A549 (cell line): ENCODE results near the gene SLCO1A2. TPM values are rescaled to one million over a fixed set of nuclear protein-coding genes. Genes with fewer than 3 reads are reported as not detected.
"Not testable (repeated sequence)": the region's sequence is repeated elsewhere in the genome, so short reads cannot be mapped to it uniquely, and the experiment has no call there.

Source experiments
- ATAC-seq, 2 experiments: fragments of 200-7000 bp in 1 of 2; fragments of >200 bp in 1 of 2; cut with Nextera tagmentation in 1 of 2; cut with Tn5 transposase in 1 of 2; 3 replicates each; pipeline versions ENCODE4 v1.8.0 to v1.9.1; 2018 to 2020; ENCODE audit warnings: mild to moderate bottlenecking in 1 of 2, moderate library complexity in 1 of 2
- CTCF ChIA-PET: fragments of 300-600 bp; sonication (Branson Sonifier 250); formaldehyde crosslinking; extraction: SDS; loops from one replicate; lab custom pipeline; 2021; ENCODE audit warnings: antibody characterized with exemption, inconsistent platforms; lab: Yijun Ruan, JAX
- POLR2A ChIA-PET: fragments of 350-600 bp; formaldehyde crosslinking; extraction: SDS; loops from one replicate; lab custom pipeline; 2021; ENCODE audit warnings: antibody characterized with exemption, inconsistent platforms; lab: Yijun Ruan, JAX
- DNase-seq, 2 experiments: peaks; one replicate each; pipeline versions ENCODE4 v3.0.0 to v3.0.0-alpha.2; 2011 to 2016; ENCODE audit warnings: low read depth in 1 of 2, low spot score in 1 of 2
- FAIRE-seq: peaks from 2 replicates; lab custom pipeline; 2011; peaks lifted over from hg19 to GRCh38; lab: Jason Lieb, UNC
- H3K27ac ChIP-seq, 2 experiments: fragments of >200 bp; sonication (Bioruptor Twin); formaldehyde crosslinking; 3 replicates each; pipeline ENCODE4 v1.5.1; 2016 to 2017
- H3K4me1 ChIP-seq: fragments of >200 bp; sonication (Bioruptor Twin); formaldehyde crosslinking; 3 replicates; pipeline ENCODE4 v1.6.1; 2016
- H3K4me2 ChIP-seq: fragments of >200 bp; sonication (Bioruptor Twin); formaldehyde crosslinking; 3 replicates; pipeline ENCODE4 v1.6.1; 2016
- H3K4me3 ChIP-seq: fragments of >200 bp; sonication (Bioruptor Twin); formaldehyde crosslinking; 3 replicates; pipeline ENCODE4 v1.5.1; 2016
- H3K9me3 ChIP-seq: fragments of >200 bp; sonication (Bioruptor Twin); formaldehyde crosslinking; 3 replicates; pipeline ENCODE4 v1.6.1; 2016
- CBX2 ChIP-seq: fragments of 200-600 bp; sonication (generic); IDR thresholded peaks from 2 replicates; pipeline ENCODE4 v1.6.1; 2016; ENCODE audit warnings: low read depth, mild to moderate bottlenecking, borderline replicate concordance
- FOSB ChIP-seq: fragments of 250-450 bp; sonication (Bioruptor Pico); IDR thresholded peaks from 2 replicates; pipeline ENCODE4 v1.5.0; 2020; ENCODE audit warnings: mild to moderate bottlenecking, moderate library complexity
- FOSL2 ChIP-seq, 2 experiments: fragments of 450-650 bp in 1 of 2; fragments of >200 bp in 1 of 2; sonication (Bioruptor Twin) in 1 of 2; formaldehyde crosslinking; IDR thresholded peaks; 2 replicates each; pipeline versions ENCODE4 v1.5.0 to v1.6.1; 2016 to 2020; ENCODE audit warnings: mild to moderate bottlenecking in 1 of 2, moderate library complexity in 1 of 2
- FOXS1 ChIP-seq: fragments of 250-450 bp; sonication (Bioruptor Pico); IDR thresholded peaks from 2 replicates; pipeline ENCODE4 v1.5.0; 2020; ENCODE audit warnings: mild to moderate bottlenecking, moderate library complexity
- HOXB5 ChIP-seq: fragments of 250-450 bp; sonication (Bioruptor Pico); IDR thresholded peaks from 2 replicates; pipeline ENCODE4 v1.5.0; 2020; ENCODE audit warnings: mild to moderate bottlenecking, moderate library complexity
- MAFK ChIP-seq: fragments of 450-650 bp; IDR thresholded peaks from 2 replicates; pipeline ENCODE4 v1.6.1; 2014; ENCODE audit not compliant: partially characterized antibody
- PHF8 ChIP-seq: fragments of 200-600 bp; sonication (generic); IDR thresholded peaks from 2 replicates; pipeline ENCODE4 v1.6.1; 2016; ENCODE audit warnings: low read depth, mild to moderate bottlenecking, antibody characterized with exemption, moderate library complexity, borderline replicate concordance
- RARB ChIP-seq: fragments of 250-450 bp; sonication (Bioruptor Pico); IDR thresholded peaks from 2 replicates; pipeline ENCODE4 v1.8.0; 2021; ENCODE audit warnings: mild to moderate bottlenecking, moderate library complexity
- RCOR1 ChIP-seq: fragments of 150-350 bp; IDR thresholded peaks from 2 replicates; pipeline ENCODE4 v1.6.1; 2014; ENCODE audit warnings: antibody characterized with exemption, low read length, low read depth
- RNF2 ChIP-seq: fragments of 200-600 bp; sonication (generic); IDR thresholded peaks from 2 replicates; pipeline ENCODE4 v1.6.1; 2016; ENCODE audit warnings: low read depth, mild to moderate bottlenecking, antibody characterized with exemption, moderate library complexity, borderline replicate concordance
- SMC3 ChIP-seq: fragments of >200 bp; sonication (Bioruptor Twin); formaldehyde crosslinking; IDR thresholded peaks from 3 replicates; pipeline ENCODE4 v1.6.1; 2018; ENCODE audit warnings: inconsistent platforms
- TP53 ChIP-seq: fragments of 250-450 bp; sonication (Bioruptor Pico); IDR thresholded peaks from 2 replicates; pipeline ENCODE4 v1.5.0; 2021; ENCODE audit warnings: mild to moderate bottlenecking, moderate library complexity
- ZNF302 ChIP-seq: fragments of 250-450 bp; sonication (Bioruptor Pico); IDR thresholded peaks from 2 replicates; pipeline ENCODE4 v1.9.0; 2021; ENCODE audit warnings: inconsistent platforms, mild to moderate bottlenecking, moderate library complexity
- ZSCAN20 ChIP-seq: fragments of 250-450 bp; sonication (Bioruptor Pico); IDR thresholded peaks from 2 replicates; pipeline ENCODE4 v1.8.0; 2022; ENCODE audit warnings: mild to moderate bottlenecking, moderate library complexity
- WGBS: methylation state at CpG from one replicate; pipeline ENCODE4 v1.1.6; 2017; ENCODE audit errors: missing lambda C conversion rate; 5-methylcytosine and 5-hydroxymethylcytosine counted together
- polyA plus RNA-seq, 4 experiments: library from polyadenylated mRNA; depleted of rRNA in 3 of 4; stranded (reverse); fragments of >200 nt; fragmentation: RNase III in 1 of 4; extraction: RNeasy Plus Mini Kit Qiagen cat#74134 plus additional on column Dnase treatment in 1 of 4; gene quantifications; 2 replicates in 3 of 4; 3 replicates in 1 of 4; pipeline ENCODE4 v1.2.3, GENCODE V29; 2011 to 2017
- TF ChIP-seq, protein P1 (sequence below): IDR thresholded peaks from 2 replicates; pipeline ENCODE4 v1.6.1; 2012
- TF ChIP-seq, protein P2 (sequence below): IDR thresholded peaks from 2 replicates; pipeline ENCODE4 v1.6.1; 2012; ENCODE audit warnings: low read depth, borderline replicate concordance
- TF ChIP-seq, protein P3 (sequence below): fragments of >200 bp; sonication (Bioruptor Twin); formaldehyde crosslinking; IDR thresholded peaks from 2 replicates; pipeline ENCODE4 v1.6.1; 2016
- TF ChIP-seq, protein P4 (sequence below): fragments of 450-650 bp; IDR thresholded peaks from 2 replicates; pipeline ENCODE4 v1.6.1; 2014; ENCODE audit warnings: antibody characterized with exemption

The SLCO1A2 gene
- polyA plus RNA-seq, 2 of the 4 experiments (the other 2 are of a cell fraction), result 0.08 to 0.31 TPM

DNA sequence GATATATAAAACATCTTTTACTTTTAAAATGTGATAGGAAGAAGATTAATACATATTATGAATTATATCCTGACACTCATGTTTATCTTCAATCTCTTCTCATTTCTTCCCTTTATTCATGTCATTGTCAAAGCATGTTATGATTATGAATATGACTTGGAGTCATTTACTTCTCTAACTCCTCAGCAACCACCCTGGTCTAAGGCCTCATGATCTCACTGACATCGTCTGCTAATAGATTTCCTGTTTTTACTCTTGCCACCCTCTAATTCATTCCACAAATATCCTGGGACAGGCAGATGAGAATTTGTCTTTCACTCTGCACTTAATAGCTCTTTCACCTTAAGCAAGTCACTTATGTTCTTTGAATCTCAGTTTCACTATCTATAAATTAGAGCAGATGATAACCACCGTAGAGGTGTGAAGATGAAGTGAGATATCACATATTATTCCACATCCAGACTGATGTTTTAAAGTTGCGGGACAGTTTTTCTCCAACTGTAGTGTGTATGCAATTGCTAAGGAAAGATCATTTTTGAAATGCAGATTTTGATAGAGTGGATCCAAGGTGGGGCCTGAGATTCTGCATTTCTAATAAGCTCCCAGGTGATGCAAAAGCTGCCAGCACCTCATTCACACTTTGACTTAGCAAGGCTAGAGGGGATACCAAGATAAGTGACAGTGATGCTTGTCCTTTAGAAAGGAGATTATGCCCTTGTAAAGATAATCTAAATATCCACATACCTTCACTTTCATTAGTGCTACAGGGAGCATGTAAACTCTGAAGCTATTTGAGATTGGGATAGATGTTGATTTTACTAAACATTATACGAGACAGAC is 34.6 kb upstream of the SLCO1A2 start:
- 66% methylated on average over 4 of the region's 4 CpGs for WGBS
- Histone ChIP-seq H3K9me3 (no peaks in the 10 kb centered on the region), H3K27ac (no peak overlapping the region), H3K4me2 (no peak overlapping the region), H3K4me3 (no peak overlapping the region), H3K4me1 (no peaks in the 10 kb centered on the region)
- ChIA-PET CTCF (interaction anchor here (0.9 kb wide), 1 partner anchor 905 kb away, joined by 3 read pairs; no protein-coding TSS in a partner anchor), POLR2A (no interaction called here)
- DNase-seq (no peak), FAIRE-seq (no peak), ATAC-seq (no peak)
- TF ChIP-seq MAFK (no peak), FOSL2 (IDR thresholded peaks at IDR 0.05) (no peak), FOSL2 (CRISPR knock-in tag; IDR thresholded peaks at IDR 0.05) (no peak), FOSB (no peak), RNF2 (no peak), ZSCAN20 (CRISPR knock-in tag) (no peak), FOXS1 (no peak), CBX2 (no peak), RARB (CRISPR knock-in tag) (no peak), TP53 (CRISPR knock-in tag) (no peak), RCOR1 (no peak)
- TF ChIP-seq, protein P1, sequence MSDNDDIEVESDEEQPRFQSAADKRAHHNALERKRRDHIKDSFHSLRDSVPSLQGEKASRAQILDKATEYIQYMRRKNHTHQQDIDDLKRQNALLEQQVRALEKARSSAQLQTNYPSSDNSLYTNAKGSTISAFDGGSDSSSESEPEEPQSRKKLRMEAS, result no peak
- TF ChIP-seq, protein P2, sequence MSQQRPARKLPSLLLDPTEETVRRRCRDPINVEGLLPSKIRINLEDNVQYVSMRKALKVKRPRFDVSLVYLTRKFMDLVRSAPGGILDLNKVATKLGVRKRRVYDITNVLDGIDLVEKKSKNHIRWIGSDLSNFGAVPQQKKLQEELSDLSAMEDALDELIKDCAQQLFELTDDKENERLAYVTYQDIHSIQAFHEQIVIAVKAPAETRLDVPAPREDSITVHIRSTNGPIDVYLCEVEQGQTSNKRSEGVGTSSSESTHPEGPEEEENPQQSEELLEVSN, result no peak

DNA sequence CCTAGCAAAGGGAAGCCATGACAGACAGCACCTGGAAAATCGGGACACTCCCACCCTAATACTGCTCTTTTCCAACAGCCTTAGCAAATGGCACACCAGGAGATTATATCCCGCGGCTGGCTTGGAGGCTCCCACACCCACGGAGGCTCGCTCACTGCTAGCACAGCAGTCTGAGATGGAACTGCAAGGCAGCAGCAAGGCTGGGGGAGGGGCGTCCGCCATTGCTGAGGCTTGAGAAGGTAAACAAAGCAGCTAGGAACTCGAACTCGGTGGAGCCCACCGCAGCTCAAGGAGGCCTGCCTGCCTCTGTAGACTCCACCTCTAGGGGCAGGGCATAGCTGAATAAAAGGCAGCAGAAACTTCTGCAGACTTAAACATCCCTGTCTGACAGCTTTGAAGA is 25.9 kb upstream of the SLCO1A2 start:
- H3K4me2 ChIP-seq, H3K4me3 ChIP-seq, H3K9me3 ChIP-seq, DNase-seq, ATAC-seq, H3K4me1 ChIP-seq, FAIRE-seq, H3K27ac ChIP-seq, POLR2A ChIA-PET: not testable (repeated sequence)
- WGBS, result 41% methylated on average over 10 of the region's 10 CpGs
- CTCF ChIA-PET, result interaction anchor here (0.6 kb wide), 1 partner anchor 1315 kb away, joined by 4 read pairs; no protein-coding TSS in a partner anchor

DNA sequence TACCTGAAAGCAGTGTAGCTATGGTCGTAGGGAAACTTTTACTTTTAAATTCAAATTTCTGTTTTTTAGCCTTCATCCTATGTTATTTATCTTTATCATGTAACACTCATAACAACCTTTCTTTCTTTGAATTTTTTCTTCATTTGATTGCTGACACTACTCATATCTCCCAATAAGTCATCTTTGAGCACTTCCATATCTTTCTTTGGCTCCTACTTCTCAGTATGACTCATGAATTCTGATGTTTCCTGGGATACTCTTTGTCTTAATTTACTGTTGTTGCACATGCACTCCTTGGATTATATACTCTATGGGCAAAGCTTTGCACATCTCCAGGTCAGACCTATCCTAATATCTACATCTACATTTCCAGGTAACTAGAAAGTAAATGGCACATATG is 19.9 kb upstream of the SLCO1A2 start:
- Histone ChIP-seq H3K4me3 (no peak overlapping the region), H3K4me1 (no peaks in the 10 kb centered on the region), H3K9me3 (no peaks in the 10 kb centered on the region), H3K27ac (no peak overlapping the region), H3K4me2 (no peak overlapping the region)
- ChIA-PET CTCF (no interaction called here), POLR2A (no interaction called here)
- DNase-seq (no peak), FAIRE-seq (no peak), ATAC-seq (no peak)
- 73% methylated on average over 1 of the region's 1 CpG for WGBS
- TF ChIP-seq ZNF302 (CRISPR knock-in tag) (no peak), SMC3 (no peak), PHF8 (no peak), HOXB5 (CRISPR knock-in tag) (no peak)
- TF ChIP-seq, protein P3, sequence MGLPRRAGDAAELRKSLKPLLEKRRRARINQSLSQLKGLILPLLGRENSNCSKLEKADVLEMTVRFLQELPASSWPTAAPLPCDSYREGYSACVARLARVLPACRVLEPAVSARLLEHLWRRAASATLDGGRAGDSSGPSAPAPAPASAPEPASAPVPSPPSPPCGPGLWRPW, result no peak
- TF ChIP-seq, protein P4, sequence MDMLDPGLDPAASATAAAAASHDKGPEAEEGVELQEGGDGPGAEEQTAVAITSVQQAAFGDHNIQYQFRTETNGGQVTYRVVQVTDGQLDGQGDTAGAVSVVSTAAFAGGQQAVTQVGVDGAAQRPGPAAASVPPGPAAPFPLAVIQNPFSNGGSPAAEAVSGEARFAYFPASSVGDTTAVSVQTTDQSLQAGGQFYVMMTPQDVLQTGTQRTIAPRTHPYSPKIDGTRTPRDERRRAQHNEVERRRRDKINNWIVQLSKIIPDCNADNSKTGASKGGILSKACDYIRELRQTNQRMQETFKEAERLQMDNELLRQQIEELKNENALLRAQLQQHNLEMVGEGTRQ, result no peak
- TF ChIP-seq, protein P2, result no peak
